HEK293 (cell line): ENCODE results near the gene IGF1R.

ENCODE experiments used
- GLI4 ChIP-seq: fragments of 450-650 bp; formaldehyde crosslinking; IDR thresholded peaks from 2 replicates; pipeline ENCODE4 v1.5.1; 2016; ENCODE audit warnings: missing biosample characterization, missing genetic modification characterization
- OSR2 ChIP-seq: fragments of 450-650 bp; formaldehyde crosslinking; IDR thresholded peaks from 2 replicates; pipeline ENCODE4 v1.5.1; 2016; ENCODE audit warnings: missing biosample characterization, missing genetic modification characterization
- OVOL3 ChIP-seq: fragments of 450-650 bp; formaldehyde crosslinking; IDR thresholded peaks from 2 replicates; pipeline ENCODE4 v1.5.1; 2016; ENCODE audit warnings: missing biosample characterization, missing genetic modification characterization
- SP7 ChIP-seq: fragments of 450-650 bp; formaldehyde crosslinking; IDR thresholded peaks from 2 replicates; pipeline ENCODE4 v1.5.1; 2016; ENCODE audit warnings: missing biosample characterization, missing genetic modification characterization
- WT1 ChIP-seq: fragments of 450-650 bp; formaldehyde crosslinking; IDR thresholded peaks from 2 replicates; pipeline ENCODE4 v1.5.1; 2016; ENCODE audit warnings: missing biosample characterization, missing genetic modification characterization
- ZBTB21 ChIP-seq: fragments of 450-650 bp; formaldehyde crosslinking; IDR thresholded peaks from 2 replicates; pipeline ENCODE4 v1.5.1; 2017; ENCODE audit warnings: missing biosample characterization, missing genetic modification characterization
- ZBTB7A ChIP-seq: fragments of 450-650 bp; formaldehyde crosslinking; IDR thresholded peaks from 2 replicates; pipeline ENCODE4 v1.5.1; 2016; ENCODE audit warnings: low read depth, missing biosample characterization, missing genetic modification characterization
- ZFP37 ChIP-seq: fragments of 450-650 bp; formaldehyde crosslinking; IDR thresholded peaks from 2 replicates; pipeline ENCODE4 v1.5.1; 2016; ENCODE audit warnings: missing biosample characterization, missing genetic modification characterization
- ZNF10 ChIP-seq: fragments of 450-650 bp; formaldehyde crosslinking; IDR thresholded peaks from 2 replicates; pipeline ENCODE4 v1.5.1; 2017; ENCODE audit warnings: missing biosample characterization, missing genetic modification characterization
- ZNF169 ChIP-seq: fragments of 450-650 bp; formaldehyde crosslinking; IDR thresholded peaks from 2 replicates; pipeline ENCODE4 v1.5.1; 2016; ENCODE audit warnings: missing biosample characterization, missing genetic modification characterization
- ZNF174 ChIP-seq: fragments of 450-650 bp; formaldehyde crosslinking; IDR thresholded peaks from 2 replicates; pipeline ENCODE4 v1.5.0; 2017; ENCODE audit warnings: missing biosample characterization, mild to moderate bottlenecking, missing genetic modification characterization
- ZNF211 ChIP-seq: fragments of 450-650 bp; formaldehyde crosslinking; IDR thresholded peaks from 2 replicates; pipeline ENCODE4 v1.5.1; 2016; ENCODE audit warnings: low read depth, missing biosample characterization, missing genetic modification characterization
- ZNF248 ChIP-seq: fragments of 450-650 bp; formaldehyde crosslinking; IDR thresholded peaks from 2 replicates; pipeline ENCODE4 v1.5.1; 2017; ENCODE audit warnings: missing biosample characterization, missing genetic modification characterization
- ZNF311 ChIP-seq: fragments of 450-650 bp; formaldehyde crosslinking; IDR thresholded peaks from 2 replicates; pipeline ENCODE4 v1.5.1; 2017; ENCODE audit warnings: missing biosample characterization, missing genetic modification characterization, borderline replicate concordance
- ZNF335 ChIP-seq: fragments of 450-650 bp; formaldehyde crosslinking; conservative IDR thresholded peaks from 2 replicates; pipeline ENCODE4 v1.5.1; 2016; ENCODE audit warnings: missing biosample characterization, missing genetic modification characterization
- ZNF341 ChIP-seq: fragments of 450-650 bp; formaldehyde crosslinking; IDR thresholded peaks from 2 replicates; pipeline ENCODE4; 2016; ENCODE audit warnings: low read depth, missing biosample characterization, missing genetic modification characterization
- ZNF416 ChIP-seq: fragments of 450-650 bp; formaldehyde crosslinking; IDR thresholded peaks from 2 replicates; pipeline ENCODE4 v1.5.1; 2016; ENCODE audit warnings: missing biosample characterization, missing genetic modification characterization
- ZNF426 ChIP-seq: fragments of 450-650 bp; formaldehyde crosslinking; IDR thresholded peaks from 2 replicates; pipeline ENCODE4 v1.5.1; 2017; ENCODE audit warnings: missing biosample characterization, missing genetic modification characterization, mild to moderate bottlenecking, inconsistent platforms, moderate library complexity
- ZNF433 ChIP-seq: fragments of 450-650 bp; formaldehyde crosslinking; IDR thresholded peaks from 2 replicates; pipeline ENCODE4 v1.5.1; 2016; ENCODE audit warnings: missing biosample characterization, missing genetic modification characterization, low read depth
- ZNF549 ChIP-seq: fragments of 450-650 bp; IDR thresholded peaks from 2 replicates; pipeline ENCODE4 v1.5.1; 2018; ENCODE audit warnings: missing biosample characterization, missing genetic modification characterization, mild to moderate bottlenecking, inconsistent platforms, moderate library complexity
- ZNF571 ChIP-seq: fragments of 450-650 bp; formaldehyde crosslinking; IDR thresholded peaks from 2 replicates; pipeline ENCODE4 v1.5.0; 2017; ENCODE audit warnings: missing biosample characterization, missing genetic modification characterization
- ZNF624 ChIP-seq: fragments of 450-650 bp; formaldehyde crosslinking; IDR thresholded peaks from 2 replicates; pipeline ENCODE4 v1.5.1; 2017; ENCODE audit warnings: missing biosample characterization, missing genetic modification characterization
- ZNF660 ChIP-seq: fragments of 450-650 bp; IDR thresholded peaks from 2 replicates; pipeline ENCODE4 v1.5.1; 2018; ENCODE audit warnings: missing biosample characterization, mild to moderate bottlenecking, missing genetic modification characterization
- ZNF677 ChIP-seq: fragments of 450-650 bp; IDR thresholded peaks from 2 replicates; pipeline ENCODE4 v1.5.0; 2018; ENCODE audit warnings: missing biosample characterization, mild to moderate bottlenecking, missing genetic modification characterization, moderate library complexity
- ZNF747 ChIP-seq: fragments of 450-650 bp; formaldehyde crosslinking; IDR thresholded peaks from 2 replicates; pipeline ENCODE4 v1.5.1; 2016; ENCODE audit warnings: missing biosample characterization, missing genetic modification characterization
- ZNF776 ChIP-seq: fragments of 450-650 bp; formaldehyde crosslinking; IDR thresholded peaks from 2 replicates; pipeline ENCODE4 v1.5.0; 2017; ENCODE audit warnings: missing biosample characterization, missing genetic modification characterization, borderline replicate concordance
- ZNF777 ChIP-seq: fragments of 450-650 bp; formaldehyde crosslinking; IDR thresholded peaks from 2 replicates; pipeline ENCODE4 v1.5.1; 2017; ENCODE audit warnings: missing biosample characterization, missing genetic modification characterization, borderline replicate concordance
- ZNF837 ChIP-seq: fragments of 450-650 bp; formaldehyde crosslinking; IDR thresholded peaks from 2 replicates; pipeline ENCODE4 v1.5.1; 2016; ENCODE audit warnings: missing biosample characterization, missing genetic modification characterization
- TF ChIP-seq, protein P1 (sequence below): IDR thresholded peaks from 2 replicates; pipeline ENCODE4 v1.6.1; 2011; ENCODE audit warnings: mild to moderate bottlenecking, low read depth, low read length, borderline replicate concordance
- TF ChIP-seq, protein P2 (sequence below): fragments of 450-650 bp; IDR thresholded peaks from 2 replicates; pipeline ENCODE4 v1.5.1; 2018; ENCODE audit warnings: missing biosample characterization, mild to moderate bottlenecking, missing genetic modification characterization
- TF ChIP-seq, protein P3 (sequence below): fragments of 450-650 bp; formaldehyde crosslinking; IDR thresholded peaks from 2 replicates; pipeline ENCODE4 v1.5.1; 2016; ENCODE audit warnings: missing biosample characterization, missing genetic modification characterization
- TF ChIP-seq, protein P4 (sequence below): fragments of 450-650 bp; formaldehyde crosslinking; IDR thresholded peaks from 2 replicates; pipeline ENCODE4 v1.5.1; 2016; ENCODE audit warnings: missing biosample characterization, missing genetic modification characterization
- TF ChIP-seq, protein P5 (sequence below): fragments of 450-650 bp; formaldehyde crosslinking; optimal IDR thresholded peaks from 2 replicates; pipeline ENCODE3; 2016; ENCODE audit warnings: missing biosample characterization, mild to moderate bottlenecking, missing genetic modification characterization
- TF ChIP-seq, protein P6 (sequence below): fragments of 450-650 bp; formaldehyde crosslinking; IDR thresholded peaks from 2 replicates; pipeline ENCODE4 v1.5.1; 2016; ENCODE audit warnings: missing biosample characterization, missing genetic modification characterization

IGF1R gene

DNA sequence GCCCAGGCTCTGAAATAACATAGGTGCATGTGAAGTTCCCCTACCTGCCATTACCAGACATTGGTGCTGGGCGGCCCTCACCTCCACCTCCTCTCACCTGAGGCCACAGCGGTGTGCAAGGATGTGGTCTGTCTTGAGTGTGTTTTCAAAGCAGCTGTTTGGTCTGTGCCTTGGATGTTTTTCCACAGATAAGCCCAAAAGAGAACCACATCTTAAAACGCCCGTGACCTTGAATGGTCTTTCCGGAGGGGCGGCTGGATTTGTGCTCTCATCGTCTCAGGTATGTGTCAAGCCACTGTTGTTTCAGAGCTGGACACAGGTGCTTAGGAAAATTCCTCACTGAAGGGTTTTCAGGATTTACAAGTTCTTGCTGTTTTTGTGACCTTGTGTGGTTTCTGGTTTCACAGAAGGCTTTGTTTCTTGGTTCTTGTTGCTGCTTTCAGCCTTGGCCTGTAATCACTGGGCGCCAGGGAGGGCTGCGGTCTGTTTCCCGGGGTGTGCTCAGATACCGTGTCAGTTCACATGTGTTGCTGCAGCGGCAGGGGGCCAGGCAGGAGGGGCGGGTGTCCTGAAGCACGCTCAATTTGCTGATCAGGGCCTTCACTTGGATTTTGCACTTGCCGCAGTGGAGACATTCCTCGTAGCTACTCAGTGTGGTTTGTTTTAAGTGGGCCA lies 128.4 kb downstream of the IGF1R start (continued):
- TF ChIP-seq ZNF426 (tag by site-specific recombination), result no peak
- peak; percentile 77 for TF ChIP-seq OSR2 (tag by site-specific recombination)
- TF ChIP-seq ZNF837 (tag by site-specific recombination), result no peak
- TF ChIP-seq WT1 (tag by site-specific recombination), result peak; percentile 94
- TF ChIP-seq ZNF776 (tag by site-specific recombination), result no peak
- no peak for TF ChIP-seq ZNF660 (tag by site-specific recombination)
- TF ChIP-seq ZNF10 (tag by site-specific recombination), result peak; percentile 76; the same call in 1 of the 2 replicates
- no peak for TF ChIP-seq ZNF747 (tag by site-specific recombination)
- TF ChIP-seq ZNF311 (tag by site-specific recombination), result no peak
- no peak for TF ChIP-seq ZNF211
- no peak for TF ChIP-seq ZNF335
- no peak for TF ChIP-seq OVOL3
- TF ChIP-seq ZNF777, result no peak
- TF ChIP-seq ZBTB21, result no peak; the same call in 1 of the 2 replicates
- TF ChIP-seq, protein P1, sequence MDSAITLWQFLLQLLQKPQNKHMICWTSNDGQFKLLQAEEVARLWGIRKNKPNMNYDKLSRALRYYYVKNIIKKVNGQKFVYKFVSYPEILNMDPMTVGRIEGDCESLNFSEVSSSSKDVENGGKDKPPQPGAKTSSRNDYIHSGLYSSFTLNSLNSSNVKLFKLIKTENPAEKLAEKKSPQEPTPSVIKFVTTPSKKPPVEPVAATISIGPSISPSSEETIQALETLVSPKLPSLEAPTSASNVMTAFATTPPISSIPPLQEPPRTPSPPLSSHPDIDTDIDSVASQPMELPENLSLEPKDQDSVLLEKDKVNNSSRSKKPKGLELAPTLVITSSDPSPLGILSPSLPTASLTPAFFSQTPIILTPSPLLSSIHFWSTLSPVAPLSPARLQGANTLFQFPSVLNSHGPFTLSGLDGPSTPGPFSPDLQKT, result no peak
- no peak for TF ChIP-seq ZNF416
- TF ChIP-seq, protein P2, sequence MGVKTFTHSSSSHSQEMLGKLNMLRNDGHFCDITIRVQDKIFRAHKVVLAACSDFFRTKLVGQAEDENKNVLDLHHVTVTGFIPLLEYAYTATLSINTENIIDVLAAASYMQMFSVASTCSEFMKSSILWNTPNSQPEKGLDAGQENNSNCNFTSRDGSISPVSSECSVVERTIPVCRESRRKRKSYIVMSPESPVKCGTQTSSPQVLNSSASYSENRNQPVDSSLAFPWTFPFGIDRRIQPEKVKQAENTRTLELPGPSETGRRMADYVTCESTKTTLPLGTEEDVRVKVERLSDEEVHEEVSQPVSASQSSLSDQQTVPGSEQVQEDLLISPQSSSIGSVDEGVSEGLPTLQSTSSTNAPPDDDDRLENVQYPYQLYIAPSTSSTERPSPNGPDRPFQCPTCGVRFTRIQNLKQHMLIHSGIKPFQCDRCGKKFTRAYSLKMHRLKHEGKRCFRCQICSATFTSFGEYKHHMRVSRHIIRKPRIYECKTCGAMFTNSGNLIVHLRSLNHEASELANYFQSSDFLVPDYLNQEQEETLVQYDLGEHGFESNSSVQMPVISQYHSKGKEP (tag by site-specific recombination), result peak; percentile 69
- no peak for TF ChIP-seq GLI4 (tag by site-specific recombination)
- no peak for TF ChIP-seq ZNF624 (tag by site-specific recombination)
- no peak for TF ChIP-seq ZNF174
- peak; percentile 61 for TF ChIP-seq ZNF341 (tag by site-specific recombination)
- TF ChIP-seq ZBTB7A, result no peak
- TF ChIP-seq, protein P3, sequence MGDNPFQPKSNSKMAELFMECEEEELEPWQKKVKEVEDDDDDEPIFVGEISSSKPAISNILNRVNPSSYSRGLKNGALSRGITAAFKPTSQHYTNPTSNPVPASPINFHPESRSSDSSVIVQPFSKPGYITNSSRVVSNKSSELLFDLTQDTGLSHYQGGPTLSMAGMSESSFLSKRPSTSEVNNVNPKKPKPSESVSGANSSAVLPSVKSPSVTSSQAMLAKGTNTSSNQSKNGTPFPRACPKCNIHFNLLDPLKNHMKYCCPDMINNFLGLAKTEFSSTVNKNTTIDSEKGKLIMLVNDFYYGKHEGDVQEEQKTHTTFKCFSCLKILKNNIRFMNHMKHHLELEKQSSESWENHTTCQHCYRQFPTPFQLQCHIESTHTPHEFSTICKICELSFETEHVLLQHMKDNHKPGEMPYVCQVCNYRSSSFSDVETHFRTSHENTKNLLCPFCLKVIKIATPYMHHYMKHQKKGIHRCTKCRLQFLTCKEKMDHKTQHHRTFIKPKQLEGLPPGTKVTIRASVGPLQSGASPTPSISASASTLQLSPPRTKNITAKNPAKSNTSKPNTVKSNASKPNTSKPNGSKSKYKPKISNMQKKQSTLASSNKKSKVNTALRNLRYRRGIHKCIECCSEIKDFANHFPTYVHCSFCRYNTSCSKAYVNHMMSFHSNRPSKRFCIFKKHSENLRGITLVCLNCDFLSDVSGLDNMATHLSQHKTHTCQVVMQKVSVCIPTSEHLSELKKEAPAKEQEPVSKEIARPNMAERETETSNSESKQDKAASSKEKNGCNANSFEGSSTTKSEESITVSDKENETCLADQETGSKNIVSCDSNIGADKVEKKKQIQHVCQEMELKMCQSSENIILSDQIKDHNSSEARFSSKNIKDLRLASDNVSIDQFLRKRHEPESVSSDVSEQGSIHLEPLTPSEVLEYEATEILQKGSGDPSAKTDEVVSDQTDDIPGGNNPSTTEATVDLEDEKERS (tag by site-specific recombination), result no peak
- TF ChIP-seq, protein P4, sequence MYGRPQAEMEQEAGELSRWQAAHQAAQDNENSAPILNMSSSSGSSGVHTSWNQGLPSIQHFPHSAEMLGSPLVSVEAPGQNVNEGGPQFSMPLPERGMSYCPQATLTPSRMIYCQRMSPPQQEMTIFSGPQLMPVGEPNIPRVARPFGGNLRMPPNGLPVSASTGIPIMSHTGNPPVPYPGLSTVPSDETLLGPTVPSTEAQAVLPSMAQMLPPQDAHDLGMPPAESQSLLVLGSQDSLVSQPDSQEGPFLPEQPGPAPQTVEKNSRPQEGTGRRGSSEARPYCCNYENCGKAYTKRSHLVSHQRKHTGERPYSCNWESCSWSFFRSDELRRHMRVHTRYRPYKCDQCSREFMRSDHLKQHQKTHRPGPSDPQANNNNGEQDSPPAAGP (tag by site-specific recombination), result 0 out of 2 replicates have a peak, but pooled peaks have one; percentile 35
- TF ChIP-seq, protein P5, sequence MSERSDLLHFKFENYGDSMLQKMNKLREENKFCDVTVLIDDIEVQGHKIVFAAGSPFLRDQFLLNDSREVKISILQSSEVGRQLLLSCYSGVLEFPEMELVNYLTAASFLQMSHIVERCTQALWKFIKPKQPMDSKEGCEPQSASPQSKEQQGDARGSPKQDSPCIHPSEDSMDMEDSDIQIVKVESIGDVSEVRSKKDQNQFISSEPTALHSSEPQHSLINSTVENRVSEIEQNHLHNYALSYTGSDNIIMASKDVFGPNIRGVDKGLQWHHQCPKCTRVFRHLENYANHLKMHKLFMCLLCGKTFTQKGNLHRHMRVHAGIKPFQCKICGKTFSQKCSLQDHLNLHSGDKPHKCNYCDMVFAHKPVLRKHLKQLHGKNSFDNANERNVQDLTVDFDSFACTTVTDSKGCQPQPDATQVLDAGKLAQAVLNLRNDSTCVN (tag by site-specific recombination), result no peak
- TF ChIP-seq ZNF169, result no peak
- TF ChIP-seq, protein P6, sequence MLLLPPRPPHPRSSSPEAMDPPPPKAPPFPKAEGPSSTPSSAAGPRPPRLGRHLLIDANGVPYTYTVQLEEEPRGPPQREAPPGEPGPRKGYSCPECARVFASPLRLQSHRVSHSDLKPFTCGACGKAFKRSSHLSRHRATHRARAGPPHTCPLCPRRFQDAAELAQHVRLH (tag by site-specific recombination), result 0 out of 2 replicates have a peak, but pooled peaks have one; percentile 19
- no peak for TF ChIP-seq ZFP37 (tag by site-specific recombination)
- TF ChIP-seq ZNF571 (tag by site-specific recombination), result no peak
- TF ChIP-seq ZNF433 (tag by site-specific recombination), result no peak
- TF ChIP-seq ZNF248, result no peak
- no peak for TF ChIP-seq ZNF677 (tag by site-specific recombination)
- TF ChIP-seq ZNF549 (tag by site-specific recombination), result no peak
- peak; percentile 98 for TF ChIP-seq SP7 (tag by site-specific recombination)
